Effector memory CD8-positive, alpha-beta T cell (primary cell): ENCODE results near the gene AFF3.

Experiments used
- ATAC-seq: fragments of 150-1000 bp; cut with Tn5 transposase; replicated peaks from 2 replicates; pipeline ENCODE4 v1.10.0; 2021; ENCODE audit warnings: mild to moderate bottlenecking, moderate library complexity
- DNase-seq, 3 experiments: peaks; one replicate each; pipeline ENCODE4 v3.0.0; 2021
- H3K27ac Mint-ChIP-seq, 2 donors: one replicate each; pipeline ENCODE4 v1.8.0; 2022; ENCODE audit warnings: mild to moderate bottlenecking in 2 of 2, mixed read lengths in 2 of 2, moderate library complexity in 2 of 2
- H3K27me3 Mint-ChIP-seq, 2 donors: one replicate each; pipeline ENCODE4 v1.8.0; 2022; ENCODE audit warnings: mixed read lengths in 2 of 2
- H3K36me3 Mint-ChIP-seq: one replicate; pipeline ENCODE4 v1.8.0; 2022; ENCODE audit warnings: mild to moderate bottlenecking, moderate library complexity, mixed read lengths; ENCODE audit not compliant: insufficient read depth
- H3K4me1 Mint-ChIP-seq, 2 donors: one replicate each; pipeline ENCODE4 v1.8.0; 2022; ENCODE audit warnings: low read depth in 2 of 2, mixed read lengths in 2 of 2
- H3K4me3 Mint-ChIP-seq, 2 donors: one replicate each; pipeline ENCODE4 v1.8.0; 2022; ENCODE audit warnings: mild to moderate bottlenecking in 2 of 2, mixed read lengths in 2 of 2, moderate library complexity in 2 of 2
- H3K9me3 Mint-ChIP-seq, 2 donors: one replicate each; pipeline ENCODE4 v1.8.0; 2022; ENCODE audit warnings: mixed read lengths in 2 of 2

AFF3 gene

DNA sequence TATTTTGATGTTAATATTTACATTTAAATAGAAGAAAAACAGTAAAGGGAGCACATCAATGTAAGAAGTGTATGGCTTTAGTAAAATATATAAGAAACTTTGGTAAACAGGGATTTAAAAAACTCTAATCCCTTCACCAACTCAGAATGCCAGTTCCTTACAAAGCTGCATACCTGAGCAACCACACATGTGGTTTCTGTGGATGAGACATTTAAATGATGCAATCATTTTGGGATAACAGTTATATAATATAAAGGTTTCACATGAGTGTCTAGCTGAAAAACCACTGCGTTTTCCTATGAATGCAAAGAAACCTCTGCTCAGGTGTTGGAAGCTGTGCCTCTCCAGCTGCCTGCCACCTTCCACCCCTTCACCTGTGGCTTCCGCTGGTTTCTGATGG, 443.5 kb downstream of the AFF3 start:
- H3K27me3 Mint-ChIP-seq, result peaks cover 12 to 26% of the 10 kb centered on the region in 2 donors
- ATAC-seq (no peak), DNase-seq (no peak)
- no peaks in the 10 kb centered on the region for H3K4me1 Mint-ChIP-seq
- H3K27ac Mint-ChIP-seq, result no peak overlapping the region
- H3K36me3 Mint-ChIP-seq, result peaks cover under 1% of the 10 kb centered on the region
- H3K4me3 Mint-ChIP-seq, result no peak overlapping the region
- no peaks in the 10 kb centered on the region for H3K9me3 Mint-ChIP-seq

DNA sequence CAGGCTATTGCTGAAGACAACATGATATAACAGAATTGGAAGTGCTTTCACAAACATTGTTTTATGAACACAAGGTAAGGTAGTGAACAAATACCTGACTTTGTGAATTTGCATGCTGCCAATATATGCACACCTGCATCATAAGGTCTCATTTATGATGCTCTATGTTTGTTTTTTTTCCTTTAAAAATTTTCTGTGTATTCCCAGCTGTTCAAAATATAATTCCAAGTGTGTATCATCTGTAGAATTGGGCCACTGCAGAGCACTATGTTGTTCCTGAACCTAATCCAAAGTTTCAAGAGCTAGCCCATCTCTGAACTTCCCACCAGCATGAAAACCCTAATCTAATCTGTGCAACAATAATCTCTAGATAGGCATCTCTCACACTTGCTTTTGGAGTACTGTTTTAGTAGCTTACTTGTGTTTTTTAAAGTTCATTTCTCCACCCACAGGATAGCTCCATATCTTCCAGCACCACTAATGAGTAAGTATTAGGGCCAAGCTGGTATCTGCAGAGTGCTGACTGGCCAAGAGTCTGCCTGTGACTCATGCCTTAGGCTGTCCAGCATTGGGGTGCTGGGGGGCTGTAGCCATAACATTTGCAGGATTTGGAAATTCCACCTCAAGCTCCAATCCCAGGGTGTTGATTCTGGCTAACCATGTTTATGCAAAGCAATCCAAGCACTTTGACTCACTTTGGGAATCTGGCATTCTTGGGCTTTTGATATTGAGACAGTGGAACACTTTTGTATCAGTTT, 444.4 kb downstream of the AFF3 start:
- Mint-ChIP-seq H3K27ac (no peak overlapping the region), H3K4me3 (no peak overlapping the region), H3K36me3 (no peaks in the 10 kb centered on the region), H3K27me3 (peaks cover 6 to 17% of the 10 kb centered on the region in 2 donors), H3K4me1 (no peaks in the 10 kb centered on the region), H3K9me3 (no peaks in the 10 kb centered on the region)
- ATAC-seq (no peak), DNase-seq (no peak)

DNA sequence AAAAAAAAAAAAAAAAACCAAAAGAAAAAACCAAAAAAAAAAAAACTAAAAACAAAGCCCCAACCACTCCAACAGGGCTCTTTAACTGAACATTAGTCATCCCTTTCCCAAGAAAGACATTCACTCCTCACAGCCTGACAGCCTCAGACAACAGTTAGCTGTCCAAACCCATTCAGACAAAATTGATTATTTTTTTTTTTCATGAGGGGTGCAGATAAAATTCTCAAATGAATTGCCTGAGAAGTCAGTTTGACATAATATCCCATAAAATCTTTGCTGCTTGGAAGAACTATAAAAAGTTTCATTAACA, 446.5 kb downstream of the AFF3 start:
- ATAC-seq (no peak), DNase-seq (no peak)
- H3K4me3 Mint-ChIP-seq, result no peak overlapping the region
- peaks cover 6 to 15% of the 10 kb centered on the region in 2 donors for H3K27me3 Mint-ChIP-seq
- H3K9me3 Mint-ChIP-seq, result no peaks in the 10 kb centered on the region
- H3K4me1 Mint-ChIP-seq, result no peaks in the 10 kb centered on the region
- H3K27ac Mint-ChIP-seq, result no peak overlapping the region
- no peaks in the 10 kb centered on the region for H3K36me3 Mint-ChIP-seq

DNA sequence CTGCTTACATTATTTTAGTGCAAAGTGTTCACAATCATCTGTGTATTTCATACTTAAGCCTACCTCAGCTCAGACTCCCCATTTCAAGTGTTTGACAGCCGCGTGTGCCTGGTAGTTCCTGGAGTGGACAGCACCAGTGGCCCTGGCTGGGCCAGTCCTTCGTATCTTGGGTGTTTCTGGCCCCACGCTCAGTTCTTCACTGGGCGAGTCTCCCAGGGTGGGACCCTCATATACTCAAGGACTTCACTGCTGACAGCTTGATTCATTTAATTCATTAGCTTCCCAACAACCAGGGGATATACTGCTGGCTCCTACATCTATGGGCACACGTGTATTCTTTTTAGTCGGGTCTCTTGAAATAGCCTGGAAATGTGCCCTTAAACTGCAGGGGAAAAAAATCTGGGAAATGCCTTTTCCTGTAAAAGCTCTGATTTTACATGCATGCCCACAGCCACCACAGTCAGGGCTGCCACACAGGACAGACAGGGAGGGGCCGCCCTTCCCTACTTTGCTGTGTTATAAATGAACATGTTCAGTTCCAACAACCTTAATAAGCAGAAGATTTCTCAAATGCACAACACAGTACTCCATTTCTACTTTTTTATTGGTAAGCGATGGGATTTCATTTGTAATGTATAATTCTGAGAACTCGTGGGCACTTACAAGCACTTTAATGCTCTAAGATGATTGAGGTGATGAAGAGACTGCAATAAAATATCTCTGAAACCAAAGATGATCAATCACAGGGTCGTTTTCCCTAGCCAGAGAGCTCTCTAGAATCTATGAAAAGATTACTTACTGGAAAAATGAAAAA, 447.1 kb downstream of the AFF3 start:
- H3K4me1 Mint-ChIP-seq, result no peaks in the 10 kb centered on the region
- no peak overlapping the region for H3K4me3 Mint-ChIP-seq
- DNase-seq (no peak), ATAC-seq (no peak)
- H3K9me3 Mint-ChIP-seq, result no peaks in the 10 kb centered on the region
- peaks cover 6 to 11% of the 10 kb centered on the region in 2 donors for H3K27me3 Mint-ChIP-seq
- no peaks in the 10 kb centered on the region for H3K36me3 Mint-ChIP-seq
- H3K27ac Mint-ChIP-seq, result no peak overlapping the region

DNA sequence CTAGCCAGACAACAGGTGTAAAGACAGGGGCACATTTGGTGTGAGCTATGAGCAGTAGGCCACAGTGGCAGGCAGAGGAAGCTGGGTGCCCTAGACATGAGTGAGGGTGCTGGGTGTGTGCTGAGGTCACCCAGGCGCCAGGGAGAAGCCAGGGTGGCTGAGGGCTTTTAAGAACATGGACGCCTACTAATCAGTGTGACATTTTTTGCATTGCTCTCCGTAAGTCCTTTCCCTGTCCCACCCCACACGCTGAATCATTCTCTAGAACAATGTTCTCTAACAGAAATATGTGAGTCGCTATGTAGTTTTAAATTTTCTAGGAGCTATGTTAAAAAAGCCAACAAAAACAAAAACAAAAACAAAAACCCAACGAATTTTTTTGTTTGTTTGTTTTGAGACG, 448.1 kb downstream of the AFF3 start:
- no peak for ATAC-seq

DNA sequence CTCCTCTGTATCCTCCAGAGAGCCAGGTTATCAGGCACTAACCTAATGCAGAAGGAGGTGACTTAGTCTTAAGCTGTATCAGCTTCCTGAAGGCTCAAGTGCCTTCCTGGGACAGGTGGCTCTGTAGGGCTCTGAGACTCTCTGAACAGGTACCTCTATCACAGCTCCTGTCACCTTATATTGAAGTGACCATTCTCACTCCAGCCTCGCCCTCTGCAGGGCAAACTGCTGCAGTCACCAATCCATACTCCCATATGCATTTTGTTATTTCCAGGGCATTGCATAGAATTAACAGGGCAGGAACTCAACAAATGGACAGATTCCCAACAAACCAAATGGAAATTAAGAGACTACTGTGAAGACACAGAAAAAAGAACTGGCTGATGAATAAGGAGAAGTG, 449.6 kb downstream of the AFF3 start:
- H3K27me3 Mint-ChIP-seq, result peaks cover 6 to 18% of the 10 kb centered on the region in 2 donors
- no peak overlapping the region for H3K27ac Mint-ChIP-seq
- ATAC-seq (no peak), DNase-seq (no peak)
- H3K4me3 Mint-ChIP-seq, result no peak overlapping the region
- H3K4me1 Mint-ChIP-seq, result no peaks in the 10 kb centered on the region
- no peaks in the 10 kb centered on the region for H3K36me3 Mint-ChIP-seq
- no peaks in the 10 kb centered on the region for H3K9me3 Mint-ChIP-seq

More for the DNA sequence above, 448.1 kb downstream of the AFF3 start:
- Mint-ChIP-seq H3K4me1 (no peaks in the 10 kb centered on the region), H3K27ac (no peak overlapping the region), H3K36me3 (no peaks in the 10 kb centered on the region), H3K27me3 (peaks cover 6 to 11% of the 10 kb centered on the region in 2 donors), H3K4me3 (no peak overlapping the region), H3K9me3 (no peaks in the 10 kb centered on the region)
- DNase-seq, result no peak

DNA sequence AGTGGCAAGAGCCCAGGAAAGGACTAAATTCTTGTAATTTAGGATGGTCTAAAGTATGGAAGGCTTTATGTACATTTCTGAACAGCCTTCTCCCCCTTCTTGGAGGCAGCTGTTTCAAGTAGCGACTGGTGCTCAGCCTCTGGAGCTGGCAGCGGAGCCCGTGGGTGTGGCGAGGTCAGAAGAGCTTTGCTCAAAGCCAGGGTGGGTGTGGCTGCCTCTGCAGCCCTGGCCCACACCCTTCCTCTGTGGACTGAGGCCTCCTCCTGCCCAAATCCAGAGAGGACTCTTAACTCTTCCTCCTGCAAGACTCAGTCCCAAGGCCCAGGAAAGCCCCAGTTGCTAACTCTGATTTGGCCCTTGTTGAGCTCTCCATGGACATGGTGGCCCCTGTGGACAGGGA, 450.5 kb downstream of the AFF3 start:
- no peak for ATAC-seq
- Mint-ChIP-seq H3K27me3 (peaks cover 3 to 12% of the 10 kb centered on the region in 2 donors), H3K4me1 (no peaks in the 10 kb centered on the region), H3K27ac (no peak overlapping the region), H3K9me3 (no peaks in the 10 kb centered on the region), H3K36me3 (no peaks in the 10 kb centered on the region), H3K4me3 (no peak overlapping the region)
- DNase-seq, result no peak

DNA sequence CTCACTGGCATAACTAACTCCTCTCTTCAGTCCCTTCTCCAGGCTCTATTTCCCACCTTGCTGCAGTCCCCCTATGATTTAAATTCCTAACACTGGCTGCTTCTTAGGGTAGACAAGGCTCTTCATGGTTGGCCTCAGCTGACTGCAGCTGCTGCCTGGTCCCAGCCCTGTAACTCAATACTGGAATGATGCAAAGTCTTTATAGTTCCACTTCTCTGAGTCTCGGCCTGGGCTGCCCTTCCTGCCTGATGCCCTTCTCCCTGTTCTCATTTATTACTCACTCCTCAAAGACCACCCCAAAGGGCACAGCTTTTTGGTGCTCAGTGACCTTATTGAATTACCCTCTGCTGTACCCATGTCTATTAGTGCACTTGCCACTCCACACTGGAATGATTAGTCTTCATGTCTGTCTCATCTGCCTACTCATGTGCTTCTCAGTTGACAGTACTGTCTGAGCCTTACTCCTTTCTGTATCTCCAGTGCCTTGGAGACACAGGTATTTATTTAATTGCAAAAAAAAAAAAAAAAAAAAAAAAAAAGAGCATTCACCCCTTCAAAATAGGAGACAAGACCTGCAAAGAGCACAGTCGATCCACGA, 453.1 kb downstream of the AFF3 start:
- no peak for DNase-seq
- Mint-ChIP-seq H3K36me3 (no peaks in the 10 kb centered on the region), H3K4me3 (no peak overlapping the region), H3K27ac (no peak overlapping the region), H3K4me1 (no peaks in the 10 kb centered on the region), H3K27me3 (peaks cover 0 to 7% of the 10 kb centered on the region in 2 donors), H3K9me3 (no peaks in the 10 kb centered on the region)
- no peak for ATAC-seq

DNA sequence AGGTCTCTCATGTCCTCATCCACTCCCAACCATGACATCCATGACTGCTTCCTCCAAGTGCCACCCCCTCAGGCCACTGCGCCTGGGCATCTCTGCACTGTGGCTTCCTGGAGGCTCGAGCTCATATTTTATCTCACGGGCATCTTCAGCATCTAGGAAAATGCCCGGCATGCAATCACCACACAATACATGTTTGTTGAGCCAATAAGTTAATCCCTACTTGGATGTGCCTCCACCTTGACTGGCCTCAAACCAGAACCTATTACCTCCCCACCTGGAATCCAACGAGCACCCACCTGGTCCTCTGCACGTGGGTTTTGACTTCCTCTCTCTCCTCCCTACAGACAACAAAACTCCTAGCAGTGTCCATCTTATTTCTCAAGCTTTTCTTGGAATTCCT, 453.7 kb downstream of the AFF3 start:
- Mint-ChIP-seq H3K27me3 (peaks cover 0 to 7% of the 10 kb centered on the region in 2 donors), H3K27ac (no peak overlapping the region), H3K36me3 (no peaks in the 10 kb centered on the region), H3K4me3 (no peak overlapping the region), H3K4me1 (no peaks in the 10 kb centered on the region), H3K9me3 (no peaks in the 10 kb centered on the region)
- no peak for DNase-seq
- ATAC-seq, result no peak

DNA sequence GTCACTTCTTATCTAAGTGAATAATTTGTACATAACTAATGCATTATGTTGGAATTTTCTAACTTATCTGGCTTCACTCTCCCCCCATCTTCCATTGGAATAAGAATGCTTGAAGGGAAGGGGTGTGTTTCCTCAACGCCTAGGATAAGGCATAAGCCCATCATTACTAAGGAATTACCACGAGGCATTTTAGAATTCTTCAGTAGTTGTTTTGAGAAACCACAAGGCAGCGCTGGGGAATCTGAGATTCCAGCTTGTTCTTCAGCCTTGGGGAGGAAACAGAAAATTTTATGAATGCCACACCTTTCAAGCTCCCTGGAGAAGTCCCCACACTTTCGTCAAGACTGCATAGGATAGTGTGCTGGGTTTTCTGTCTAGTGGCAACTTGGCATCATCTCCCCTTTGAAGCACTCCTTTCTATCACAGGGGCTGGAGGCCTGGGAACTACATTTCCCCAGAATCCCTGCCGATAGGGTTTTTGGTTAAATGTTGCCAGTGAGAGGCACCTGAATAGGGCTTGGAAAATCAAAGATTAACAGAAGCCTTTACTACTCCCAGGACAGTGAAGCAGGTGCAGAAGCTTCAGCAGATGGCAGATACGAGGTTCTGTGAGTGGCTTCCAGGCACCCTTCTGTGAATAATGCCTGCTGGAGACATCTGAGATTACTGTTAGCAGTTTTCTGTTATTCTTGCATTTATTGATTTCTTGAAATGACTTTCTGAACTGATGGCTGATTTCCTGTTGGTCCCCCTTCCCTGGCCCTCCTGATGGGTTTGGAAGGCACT, 459.9 kb downstream of the AFF3 start:
- Mint-ChIP-seq H3K9me3 (no peaks in the 10 kb centered on the region), H3K4me1 (no peaks in the 10 kb centered on the region), H3K27ac (no peak overlapping the region), H3K27me3 (no peaks in the 10 kb centered on the region), H3K36me3 (no peaks in the 10 kb centered on the region), H3K4me3 (no peak overlapping the region)
- DNase-seq, result no peak
- no peak for ATAC-seq

DNA sequence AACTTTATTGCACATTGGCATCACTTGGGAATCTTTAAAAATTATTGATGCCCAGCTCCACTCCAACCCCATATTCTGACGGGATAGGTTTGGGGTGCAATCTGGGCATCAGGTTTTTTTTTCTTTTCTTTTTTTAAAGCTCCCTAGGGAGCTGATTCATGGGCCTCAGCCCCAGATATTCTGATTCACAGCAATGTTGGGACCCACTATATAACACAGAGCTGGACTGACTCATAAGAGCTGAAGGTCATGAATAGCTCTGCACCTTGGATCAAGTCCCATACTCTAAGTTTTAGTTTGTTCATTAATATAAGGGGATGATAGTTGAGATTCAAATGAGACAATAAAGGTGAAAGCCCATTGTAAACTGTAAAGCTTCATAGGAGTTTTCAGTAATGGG, 461.4 kb downstream of the AFF3 start:
- DNase-seq (no peak), ATAC-seq (no peak)
- Mint-ChIP-seq H3K27me3 (peaks cover 0 to 8% of the 10 kb centered on the region in 2 donors), H3K27ac (no peak overlapping the region), H3K36me3 (no peaks in the 10 kb centered on the region), H3K4me3 (no peak overlapping the region), H3K4me1 (no peaks in the 10 kb centered on the region), H3K9me3 (no peaks in the 10 kb centered on the region)

DNA sequence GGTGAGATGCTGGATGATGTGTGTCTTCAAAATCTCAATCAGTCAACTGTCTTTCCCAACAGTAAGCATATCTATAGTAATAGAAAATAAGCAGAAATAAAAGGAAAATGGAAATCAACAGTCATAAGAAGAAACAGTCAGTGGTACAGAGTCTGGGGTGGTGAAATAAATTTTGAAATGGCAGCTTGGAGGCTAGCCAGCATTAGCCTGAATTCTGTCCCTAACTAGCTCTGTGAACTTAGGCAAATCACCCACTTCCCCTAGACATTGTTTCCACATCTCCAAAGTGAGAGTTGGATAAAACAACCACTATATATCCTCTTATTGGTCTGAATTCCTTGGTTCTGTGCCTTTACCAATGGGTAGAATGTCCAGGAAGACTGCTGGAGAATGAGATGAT, 462.9 kb downstream of the AFF3 start:
- no peaks in the 10 kb centered on the region for H3K9me3 Mint-ChIP-seq
- H3K36me3 Mint-ChIP-seq, result no peaks in the 10 kb centered on the region

DNA sequence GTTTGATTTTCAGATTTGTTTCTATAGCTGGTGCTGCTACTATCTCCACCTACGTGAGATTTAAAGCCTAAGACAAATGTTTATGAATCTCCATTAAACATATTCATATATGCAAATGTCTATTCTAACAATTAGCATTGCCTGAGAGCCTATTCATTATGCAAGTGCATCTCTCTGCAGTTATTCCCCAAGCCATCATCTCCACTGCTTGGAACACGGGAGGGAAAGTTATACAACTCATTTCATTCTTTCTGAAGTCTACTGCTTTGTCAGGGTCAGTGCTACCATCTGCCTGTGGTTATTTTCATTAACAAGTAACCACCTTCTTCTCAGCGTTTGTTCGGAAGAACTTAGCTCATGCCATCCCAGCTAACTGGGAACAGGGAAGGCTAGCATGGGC, 463.8 kb downstream of the AFF3 start:
- no peak overlapping the region for H3K27ac Mint-ChIP-seq
- peaks cover 0 to 9% of the 10 kb centered on the region in 2 donors for H3K27me3 Mint-ChIP-seq

More for the DNA sequence above, 462.9 kb downstream of the AFF3 start:
- no peak overlapping the region for H3K27ac Mint-ChIP-seq
- no peak overlapping the region for H3K4me3 Mint-ChIP-seq
- no peaks in the 10 kb centered on the region for H3K4me1 Mint-ChIP-seq
- peaks cover 0 to 9% of the 10 kb centered on the region in 2 donors for H3K27me3 Mint-ChIP-seq
- no peak for ATAC-seq
- no peak for DNase-seq

More for the DNA sequence above, 463.8 kb downstream of the AFF3 start:
- Mint-ChIP-seq H3K4me1 (no peaks in the 10 kb centered on the region), H3K36me3 (no peaks in the 10 kb centered on the region), H3K4me3 (no peak overlapping the region), H3K9me3 (no peaks in the 10 kb centered on the region)
- ATAC-seq, result no peak
- DNase-seq, result no peak
